GM18870 (cell line): ENCODE results near the gene SVEP1.

Experiments used
- ATAC-seq: cut with Tn5 transposase; IDR thresholded peaks from one replicate; pipeline ENCODE4 v1.9.1; 2021; ENCODE audit warnings: moderate library complexity; ENCODE audit not compliant: unreplicated experiment

Gene SVEP1

GRCh38 chr9:110528645-110529044 lies 50.9 kb downstream of the SVEP1 start:
- ATAC-seq: no peak

- no peak for ATAC-seq
Measured at GRCh38 chr9:110526426-110526825, 53.1 kb downstream of the SVEP1 start.

DNA sequence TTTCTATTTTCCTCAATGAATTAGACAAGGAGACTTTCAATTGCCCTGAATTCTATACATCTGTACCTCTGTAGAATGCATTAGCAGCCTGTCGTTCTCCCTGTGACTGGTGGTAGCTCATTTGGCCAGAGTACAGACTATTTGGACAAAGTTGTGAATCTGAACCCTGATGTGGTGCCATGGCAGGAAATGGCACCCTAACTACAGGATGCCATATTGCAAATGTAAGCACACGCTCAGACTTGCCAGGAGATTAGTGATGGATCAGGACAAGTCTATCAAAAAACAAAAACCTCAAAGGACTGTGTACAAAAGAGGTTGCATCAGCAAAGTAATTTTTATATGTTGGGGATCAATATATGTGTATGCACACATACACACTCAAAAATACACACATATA lies 58.3 kb downstream of the SVEP1 start:
- no peak for ATAC-seq

GRCh38 chr9:110520120-110520701 lies 59.3 kb downstream of the SVEP1 start:
- ATAC-seq: no peak

- ATAC-seq: no peak
Measured at GRCh38 chr9:110517483-110517882, 62.1 kb downstream of the SVEP1 start.

- ATAC-seq: no peak
Measured at GRCh38 chr9:110514897-110515296, 64.6 kb downstream of the SVEP1 start.

- ATAC-seq: no peak
Measured at GRCh38 chr9:110512817-110513216, 66.7 kb downstream of the SVEP1 start.

- ATAC-seq: no peak
Measured at GRCh38 chr9:110509792-110510191, 69.7 kb downstream of the SVEP1 start.

DNA sequence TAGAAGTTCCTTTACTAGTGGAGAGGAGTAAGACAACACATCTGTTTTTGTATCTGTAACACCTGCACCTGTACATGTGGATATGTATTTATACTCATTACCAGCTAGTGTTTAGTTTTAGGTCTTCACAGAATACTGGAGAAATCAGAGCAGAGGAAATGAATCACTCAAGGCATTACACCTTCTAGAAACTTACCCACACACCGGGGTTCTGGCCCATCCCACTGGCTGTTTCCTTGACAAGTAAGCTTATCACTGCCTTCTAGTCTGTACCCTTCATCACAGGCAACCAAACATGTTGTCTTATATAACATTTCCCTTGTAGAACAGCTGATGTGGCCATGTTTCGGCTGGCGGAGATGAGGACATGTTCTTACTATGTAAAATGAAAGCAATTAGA lies 76.7 kb downstream of the SVEP1 start:
- no peak for ATAC-seq

GRCh38 chr9:110499608-110500007 lies 79.9 kb downstream of the SVEP1 start:
- no peak for ATAC-seq

DNA sequence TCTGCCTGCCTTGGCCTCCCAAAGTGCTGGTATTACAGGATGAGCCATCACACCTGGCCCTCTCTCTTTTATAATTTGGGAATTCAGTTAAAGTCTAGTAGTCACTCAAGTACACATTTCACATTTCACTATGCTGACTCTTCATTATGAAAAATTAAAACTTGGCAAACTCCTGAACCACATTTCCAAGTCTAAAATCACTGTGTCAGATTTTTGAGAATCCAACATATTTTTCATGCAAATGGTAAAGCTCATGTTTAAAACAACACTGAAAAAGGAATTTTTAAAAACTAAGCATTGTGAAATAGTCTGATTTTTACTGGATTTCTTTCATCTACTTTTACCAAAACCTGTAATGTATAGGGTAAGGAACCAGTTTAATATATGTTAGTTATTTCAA lies 92.3 kb downstream of the SVEP1 start:
- ATAC-seq: no peak

- ATAC-seq: no peak
Measured at GRCh38 chr9:110486218-110486617, 93.3 kb downstream of the SVEP1 start.

- no peak for ATAC-seq
Measured at GRCh38 chr9:110479481-110479880, 100.1 kb downstream of the SVEP1 start.

DNA sequence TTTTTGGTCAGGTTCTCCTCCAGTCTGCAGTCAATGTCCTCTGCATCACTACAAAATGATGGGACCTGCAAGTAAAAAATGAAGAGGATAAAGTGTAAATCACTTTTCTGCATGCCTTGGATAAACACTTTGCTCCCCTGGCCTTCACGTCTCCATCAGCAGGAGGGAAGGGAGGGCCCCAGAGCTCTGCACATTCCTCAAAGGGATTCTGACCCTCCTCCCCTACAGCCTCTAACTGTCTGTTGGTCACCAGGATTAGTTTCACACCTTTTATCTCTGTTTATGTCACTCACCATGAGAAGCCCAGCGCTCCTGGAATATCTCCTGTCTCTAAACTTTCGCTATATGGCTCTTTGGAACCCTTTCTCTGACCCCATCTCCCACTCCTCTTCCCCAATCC lies 103.3 kb downstream of the SVEP1 start:
- no peak for ATAC-seq

DNA sequence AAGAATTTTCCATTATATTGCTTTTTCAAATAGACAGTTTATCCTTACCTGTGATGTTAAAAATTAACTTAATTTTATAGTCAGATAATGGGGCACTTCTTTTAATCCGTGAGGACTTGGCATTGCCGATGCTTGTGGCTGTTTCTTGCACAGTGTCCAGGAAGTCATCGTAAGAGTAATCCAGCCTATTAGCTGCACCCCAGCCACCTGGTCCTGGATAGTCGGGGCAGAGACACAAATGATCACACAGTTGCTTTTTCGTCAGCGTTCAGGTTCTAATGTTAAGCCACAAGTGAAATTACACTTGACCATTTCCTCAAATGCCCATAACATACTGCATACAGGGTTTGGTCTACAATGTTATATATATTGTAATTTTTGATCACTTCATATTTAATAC lies 107.4 kb downstream of the SVEP1 start:
- ATAC-seq: no peak

DNA sequence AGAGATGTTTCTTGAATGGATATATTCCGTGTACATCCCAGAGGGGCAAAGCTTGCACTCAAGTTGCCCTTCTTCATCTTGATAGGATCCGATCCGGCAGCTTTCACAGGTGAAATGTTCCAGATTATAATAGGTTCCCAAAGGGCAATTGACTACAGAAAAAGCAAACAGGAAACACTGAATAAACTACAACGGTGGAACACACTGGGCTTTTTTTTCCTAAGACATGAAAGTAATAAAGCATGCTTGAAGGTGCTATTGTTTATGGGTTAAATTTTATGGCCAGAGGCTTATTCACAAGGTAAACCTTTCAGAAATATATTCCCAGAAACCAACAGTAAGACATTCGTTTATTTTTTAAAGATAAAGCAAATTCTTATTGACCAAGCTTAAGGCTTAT lies 110.6 kb downstream of the SVEP1 start:
- no peak for ATAC-seq

DNA sequence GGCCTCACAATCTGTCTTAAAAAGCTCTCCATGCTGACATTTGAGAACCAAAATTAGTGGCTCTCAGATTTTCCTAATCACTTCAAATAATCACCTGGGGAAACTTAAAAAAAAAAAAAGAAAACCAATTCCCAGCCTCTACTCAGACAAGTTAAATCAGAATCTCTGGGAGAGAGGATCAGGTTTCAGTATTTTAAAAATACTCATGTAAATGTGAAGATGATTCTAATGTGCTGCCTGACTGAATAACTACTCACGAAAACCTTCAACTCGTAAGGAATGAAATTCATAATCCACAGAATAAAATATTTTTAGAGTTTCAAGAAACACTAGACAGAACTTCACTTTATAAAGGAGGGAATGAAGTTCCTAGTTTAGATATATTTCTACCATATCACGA lies 114.4 kb downstream of the SVEP1 start:
- ATAC-seq: no peak

GRCh38 chr9:110464321-110464720 lies 115.2 kb downstream of the SVEP1 start:
- ATAC-seq: no peak

- no peak for ATAC-seq
Measured at GRCh38 chr9:110463499-110463898, 116.0 kb downstream of the SVEP1 start.

DNA sequence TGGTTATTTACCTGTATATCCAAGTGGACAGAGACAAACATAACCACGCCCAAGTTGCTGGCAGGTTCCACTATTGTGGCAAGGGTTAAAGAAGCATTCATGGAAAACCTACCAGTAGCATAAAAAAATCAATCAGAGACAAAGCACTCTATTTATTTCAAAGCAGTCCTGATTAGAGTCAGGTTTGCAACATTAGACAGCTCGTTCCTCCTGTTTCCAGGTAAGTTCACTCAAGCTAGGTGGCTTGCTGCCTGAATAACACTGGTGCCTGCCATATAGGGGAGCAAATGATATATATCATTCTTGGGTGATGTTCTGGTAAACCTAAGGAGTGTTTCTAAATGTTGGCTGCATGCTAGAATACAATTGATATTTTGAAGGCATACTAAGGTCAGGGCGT lies 122.3 kb downstream of the SVEP1 start:
- ATAC-seq: no peak

GRCh38 chr9:110456681-110457080 lies 122.9 kb downstream of the SVEP1 start:
- ATAC-seq: no peak

DNA sequence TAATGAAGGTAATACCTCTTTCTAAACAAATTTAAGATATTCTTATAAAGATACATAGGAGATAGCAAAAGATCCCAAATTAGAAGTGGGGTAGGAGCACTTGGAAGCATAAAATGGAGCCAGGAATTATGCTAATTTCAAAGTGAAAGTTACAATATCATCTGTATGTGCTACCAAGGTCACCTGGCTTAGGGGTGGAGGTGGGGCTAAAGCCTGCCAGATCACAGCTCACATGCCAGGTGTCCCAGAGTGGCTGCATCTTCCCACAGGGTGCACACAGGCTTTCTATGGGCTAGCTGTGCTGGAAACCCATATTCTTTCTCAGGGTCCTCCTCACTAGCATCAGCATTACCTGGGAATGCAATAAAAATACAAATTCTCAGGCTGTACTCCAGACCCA lies 123.7 kb downstream of the SVEP1 start:
- no peak for ATAC-seq

DNA sequence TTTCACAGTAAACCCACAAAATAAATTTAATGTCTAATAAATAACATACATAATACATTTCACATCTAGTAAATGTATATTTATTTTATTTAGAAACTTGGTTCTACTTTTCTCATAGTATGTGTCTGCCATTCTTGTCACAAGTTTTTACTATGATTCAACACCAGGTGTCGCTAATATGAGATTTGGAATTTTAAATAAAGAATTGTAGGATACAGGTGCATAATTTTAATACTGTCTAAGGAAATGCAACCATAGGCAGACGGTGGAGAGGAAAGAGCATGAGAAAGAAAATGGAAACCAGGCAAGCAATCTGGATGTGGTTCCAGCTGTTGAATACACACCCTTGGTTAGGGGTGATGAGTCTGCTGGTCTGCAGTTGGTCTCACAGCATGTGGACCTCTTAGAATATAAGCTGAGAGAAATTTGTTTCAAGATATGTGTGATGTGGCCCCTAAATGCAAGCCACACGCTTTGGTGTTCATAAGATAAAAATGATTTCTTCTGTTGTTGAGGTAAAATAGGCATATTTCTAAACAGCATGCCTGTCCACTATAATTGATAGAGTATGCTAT lies 127.2 kb downstream of the SVEP1 start:
- ATAC-seq: no peak
